Natural killer cell treated with Interleukin-12 subunit alpha and Interleukin-12 subunit beta and Interleukin-15 and Interleukin-18, amount 100 ng/mL, for 72 hours (primary cell): ENCODE results near the gene NUTF2. TPM values are rescaled to one million over a fixed set of nuclear protein-coding genes. Genes with fewer than 3 reads are reported as not detected.
"Not testable (repeated sequence)": the region's sequence is repeated elsewhere in the genome, so short reads cannot be mapped to it uniquely, and the experiment has no call there.

Experiments
- ATAC-seq, 2 donors: fragments of 150-1000 bp; cut with Tn5 transposase in 1 of 2; sonication (Bioruptor Pico), chemical (Tn5 transposase) in 1 of 2; 2 replicates each; pipeline ENCODE4 v1.10.0; 2021
- DNase-seq: peaks from one replicate; pipeline ENCODE4 v3.0.0; 2022; ENCODE audit warnings: low spot score
- H3K27ac Mint-ChIP-seq, 2 donors: 1 replicate in 1 of 2; 2 replicates in 1 of 2; pipeline ENCODE4 v1.8.0; 2022; ENCODE audit warnings: mixed read lengths in 2 of 2, mild to moderate bottlenecking in 1 of 2, moderate library complexity in 1 of 2
- H3K27me3 Mint-ChIP-seq, 2 donors: 1 replicate in 1 of 2; 2 replicates in 1 of 2; pipeline ENCODE4 v1.8.0; 2022; ENCODE audit warnings: mixed read lengths in 2 of 2
- H3K36me3 Mint-ChIP-seq: one replicate; pipeline ENCODE4 v1.8.0; 2022; ENCODE audit warnings: mixed read lengths
- H3K4me1 Mint-ChIP-seq, 2 donors: 1 replicate in 1 of 2; 2 replicates in 1 of 2; pipeline ENCODE4 v1.8.0; 2022; ENCODE audit warnings: low read depth in 2 of 2, mixed read lengths in 2 of 2, mild to moderate bottlenecking in 1 of 2
- H3K4me3 Mint-ChIP-seq: one replicate; pipeline ENCODE4 v1.8.0; 2022; ENCODE audit warnings: mixed read lengths
- H3K9me3 Mint-ChIP-seq: 2 replicates; pipeline ENCODE4 v1.8.0; 2022; ENCODE audit warnings: mixed read lengths
- total RNA-seq, 2 donors: library from RNA; stranded (reverse); gene quantifications; one replicate each; pipeline ENCODE4 v1.2.3, GENCODE V29; 2022

The NUTF2 gene
- total RNA-seq, 2 donors from 2014 or later: 114 to 124 TPM

DNA sequence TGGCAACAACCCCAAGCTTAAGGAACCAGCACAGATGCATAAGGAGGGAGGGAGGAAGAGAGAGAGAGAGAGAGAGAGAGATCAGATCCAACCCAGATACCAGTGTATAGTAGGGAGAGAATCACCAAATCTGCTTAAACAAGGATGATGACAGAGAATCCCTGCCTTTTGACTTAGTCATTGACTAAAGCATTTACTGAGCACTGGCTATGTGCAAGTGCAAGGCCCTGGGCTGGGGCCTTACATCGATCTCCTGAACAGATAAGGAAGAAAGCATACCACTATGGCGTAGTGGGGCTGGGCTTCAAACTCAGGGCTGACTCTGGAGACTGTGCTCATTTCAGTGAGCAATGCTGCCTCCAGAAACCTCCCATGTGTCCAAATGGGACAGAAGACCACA, 24.2 kb upstream of the NUTF2 start:
- H3K4me3 Mint-ChIP-seq: no peak overlapping the region
- no peak for ATAC-seq
- H3K27me3 Mint-ChIP-seq: no peaks in the 10 kb centered on the region
- no peaks in the 10 kb centered on the region for H3K4me1 Mint-ChIP-seq
- H3K36me3 Mint-ChIP-seq: no peaks in the 10 kb centered on the region
- no peak for DNase-seq
- no peaks in the 10 kb centered on the region for H3K9me3 Mint-ChIP-seq
- H3K27ac Mint-ChIP-seq: no peak overlapping the region

GRCh38 chr16:67825119-67825518, 21.6 kb upstream of the NUTF2 start:
- Mint-ChIP-seq H3K36me3 (no peaks in the 10 kb centered on the region), H3K27ac (no peak overlapping the region), H3K27me3 (no peaks in the 10 kb centered on the region), H3K4me1 (no peaks in the 10 kb centered on the region), H3K4me3 (no peak overlapping the region), H3K9me3 (no peaks in the 10 kb centered on the region)
- no peak for DNase-seq
- no peak for ATAC-seq

DNA sequence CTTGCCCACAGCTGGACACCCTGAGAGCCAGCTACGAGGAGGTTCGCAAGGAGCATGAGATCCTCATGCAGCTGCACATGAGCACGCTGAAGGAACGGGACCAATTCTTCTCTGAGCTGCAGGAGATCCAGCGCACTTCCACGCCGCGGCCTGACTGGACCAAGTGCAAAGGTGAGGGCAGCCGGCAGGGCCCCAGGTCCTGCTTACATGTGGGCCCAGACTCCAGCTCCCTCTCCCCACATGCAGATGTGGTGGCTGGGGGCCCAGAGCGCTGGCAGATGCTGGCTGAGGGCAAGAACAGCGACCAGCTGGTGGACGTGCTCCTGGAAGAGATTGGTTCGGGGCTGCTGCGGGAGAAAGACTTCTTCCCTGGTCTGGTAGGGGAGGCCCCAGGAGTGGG, 20.8 kb upstream of the NUTF2 start:
- Mint-ChIP-seq H3K27ac (no peak overlapping the region), H3K27me3 (no peaks in the 10 kb centered on the region)
- ATAC-seq: no peak

DNA sequence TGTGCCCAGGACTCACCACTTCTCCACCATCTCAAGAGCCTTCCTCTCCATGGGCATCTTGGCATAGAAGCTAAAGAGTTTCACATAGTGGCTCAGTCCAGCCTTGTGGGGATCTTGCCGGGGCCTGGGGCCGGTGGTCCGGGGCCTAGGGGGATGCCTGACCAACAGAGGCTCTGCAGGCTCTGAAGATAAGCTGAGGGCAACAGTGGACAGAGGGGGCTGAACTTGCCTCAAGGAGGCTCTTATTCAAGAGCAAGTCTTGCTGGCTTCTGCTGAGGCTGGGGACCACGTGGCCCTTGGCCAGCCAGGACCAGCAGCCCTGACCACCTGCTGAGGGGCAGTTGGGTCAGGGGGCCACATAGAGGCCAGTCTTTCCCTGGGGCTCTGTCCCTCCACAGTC, 18.1 kb upstream of the NUTF2 start:
- ATAC-seq: no peak
- no peak for DNase-seq
- Mint-ChIP-seq H3K27ac (no peak overlapping the region), H3K4me3 (no peak overlapping the region), H3K9me3 (no peaks in the 10 kb centered on the region), H3K27me3 (no peaks in the 10 kb centered on the region), H3K36me3 (no peaks in the 10 kb centered on the region), H3K4me1 (peaks cover 0 to 8% of the 10 kb centered on the region in 2 donors)

More for the DNA sequence above, 20.8 kb upstream of the NUTF2 start:
- Mint-ChIP-seq H3K9me3 (no peaks in the 10 kb centered on the region), H3K4me3 (no peak overlapping the region), H3K4me1 (no peaks in the 10 kb centered on the region), H3K36me3 (no peaks in the 10 kb centered on the region)
- no peak for DNase-seq

- Mint-ChIP-seq H3K9me3 (no peaks in the 10 kb centered on the region), H3K36me3 (no peaks in the 10 kb centered on the region), H3K4me3 (peak overlapping the region; percentile 88), H3K4me1 (peaks cover 0 to 12% of the 10 kb centered on the region in 2 donors), H3K27ac (peak overlapping the region; percentile 64 to 85), H3K27me3 (no peaks in the 10 kb centered on the region)
- DNase-seq (no peak), ATAC-seq (no peak)
Observed at GRCh38 chr16:67833030-67833414, 13.7 kb upstream of the NUTF2 start.

- H3K36me3 Mint-ChIP-seq: no peaks in the 10 kb centered on the region
- DNase-seq (peak; percentile 95), ATAC-seq (peak; percentile 99 to 100)
- peak overlapping the region; percentile 64 to 85 for H3K27ac Mint-ChIP-seq
- no peaks in the 10 kb centered on the region for H3K27me3 Mint-ChIP-seq
- H3K4me1 Mint-ChIP-seq: peaks cover 0 to 12% of the 10 kb centered on the region in 2 donors
- peak overlapping the region; percentile 88 for H3K4me3 Mint-ChIP-seq
- H3K9me3 Mint-ChIP-seq: no peaks in the 10 kb centered on the region
Observed at GRCh38 chr16:67833415-67834241, 13.1 kb upstream of the NUTF2 start.

DNA sequence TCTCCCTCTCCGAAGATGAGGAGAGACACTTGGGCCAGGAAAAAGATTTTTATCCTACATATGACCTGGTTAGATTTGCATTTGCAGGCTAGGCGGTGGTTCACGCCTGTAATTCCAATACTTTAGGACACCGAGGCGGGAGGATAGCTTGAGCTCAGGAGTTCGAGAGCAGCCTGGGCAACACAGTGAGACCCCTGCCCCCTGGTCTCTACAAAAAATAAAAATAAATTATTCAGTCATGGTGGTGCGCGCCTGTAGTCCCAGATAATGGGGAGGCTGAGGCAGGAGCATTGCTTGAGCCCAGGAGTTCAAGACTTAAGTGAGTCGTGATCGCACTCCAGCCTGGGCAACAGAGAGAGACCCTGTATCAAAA, 12.5 kb upstream of the NUTF2 start:
- H3K9me3 Mint-ChIP-seq: no peaks in the 10 kb centered on the region
- DNase-seq: no peak
- H3K27ac Mint-ChIP-seq: peak overlapping the region; percentile 64 to 85
- peaks cover 0 to 12% of the 10 kb centered on the region in 2 donors for H3K4me1 Mint-ChIP-seq
- H3K27me3 Mint-ChIP-seq: no peaks in the 10 kb centered on the region
- no peak for ATAC-seq
- H3K36me3 Mint-ChIP-seq: no peaks in the 10 kb centered on the region
- H3K4me3 Mint-ChIP-seq: peak overlapping the region; percentile 88

GRCh38 chr16:67837190-67837589, 9.5 kb upstream of the NUTF2 start:
- H3K27me3 Mint-ChIP-seq, H3K9me3 Mint-ChIP-seq, H3K4me3 Mint-ChIP-seq, H3K36me3 Mint-ChIP-seq, ATAC-seq, H3K27ac Mint-ChIP-seq, DNase-seq: not testable (repeated sequence)
- peaks cover 6 to 18% of the 10 kb centered on the region in 2 donors for H3K4me1 Mint-ChIP-seq

- DNase-seq (no peak), ATAC-seq (no peak)
- H3K36me3 Mint-ChIP-seq: no peaks in the 10 kb centered on the region
- H3K9me3 Mint-ChIP-seq: no peaks in the 10 kb centered on the region
- peaks cover 6 to 15% of the 10 kb centered on the region in 2 donors for H3K4me1 Mint-ChIP-seq
- H3K27me3 Mint-ChIP-seq: no peaks in the 10 kb centered on the region
- H3K4me3 Mint-ChIP-seq: no peak overlapping the region
- H3K27ac Mint-ChIP-seq: no peak overlapping the region
Observed at GRCh38 chr16:67837811-67838210, 8.9 kb upstream of the NUTF2 start.

DNA sequence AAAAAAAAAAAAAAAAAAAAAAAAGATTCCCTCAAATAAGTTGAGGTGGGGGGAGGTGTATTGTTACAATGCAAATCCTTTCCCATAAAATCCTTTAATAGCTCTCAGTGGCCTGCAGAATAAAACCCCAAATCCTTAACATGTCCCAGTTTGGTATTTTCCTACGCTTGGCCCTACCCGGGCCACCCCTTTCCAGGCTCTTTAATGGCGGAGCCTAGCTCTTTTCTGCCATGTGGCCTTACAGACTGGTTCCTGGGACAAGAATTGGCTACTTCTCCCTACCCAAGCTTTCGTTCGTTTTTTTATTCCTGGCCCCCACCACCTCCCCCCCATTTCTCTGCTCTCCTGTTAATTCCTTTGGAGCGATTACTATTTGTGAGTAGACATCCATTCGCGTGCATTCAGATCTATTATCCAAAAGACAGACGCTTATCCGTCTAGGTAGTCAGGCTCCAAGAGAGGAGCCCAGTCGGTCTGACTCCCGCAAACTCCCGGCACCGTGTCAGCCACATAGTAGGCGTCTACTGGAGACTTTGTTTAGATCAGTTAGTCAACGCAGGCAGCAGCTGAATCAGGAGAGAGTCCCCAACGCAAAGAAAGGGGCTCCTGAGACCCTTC, 5.4 kb upstream of the NUTF2 start:
- peak overlapping the region; percentile 86 to 90 for H3K27ac Mint-ChIP-seq
- no peaks in the 10 kb centered on the region for H3K36me3 Mint-ChIP-seq
- DNase-seq: no peak
- H3K4me1 Mint-ChIP-seq: peaks cover 27 to 31% of the 10 kb centered on the region in 2 donors
- peak overlapping the region; percentile 92 for H3K4me3 Mint-ChIP-seq
- no peak for ATAC-seq
- no peaks in the 10 kb centered on the region for H3K27me3 Mint-ChIP-seq
- no peaks in the 10 kb centered on the region for H3K9me3 Mint-ChIP-seq

DNA sequence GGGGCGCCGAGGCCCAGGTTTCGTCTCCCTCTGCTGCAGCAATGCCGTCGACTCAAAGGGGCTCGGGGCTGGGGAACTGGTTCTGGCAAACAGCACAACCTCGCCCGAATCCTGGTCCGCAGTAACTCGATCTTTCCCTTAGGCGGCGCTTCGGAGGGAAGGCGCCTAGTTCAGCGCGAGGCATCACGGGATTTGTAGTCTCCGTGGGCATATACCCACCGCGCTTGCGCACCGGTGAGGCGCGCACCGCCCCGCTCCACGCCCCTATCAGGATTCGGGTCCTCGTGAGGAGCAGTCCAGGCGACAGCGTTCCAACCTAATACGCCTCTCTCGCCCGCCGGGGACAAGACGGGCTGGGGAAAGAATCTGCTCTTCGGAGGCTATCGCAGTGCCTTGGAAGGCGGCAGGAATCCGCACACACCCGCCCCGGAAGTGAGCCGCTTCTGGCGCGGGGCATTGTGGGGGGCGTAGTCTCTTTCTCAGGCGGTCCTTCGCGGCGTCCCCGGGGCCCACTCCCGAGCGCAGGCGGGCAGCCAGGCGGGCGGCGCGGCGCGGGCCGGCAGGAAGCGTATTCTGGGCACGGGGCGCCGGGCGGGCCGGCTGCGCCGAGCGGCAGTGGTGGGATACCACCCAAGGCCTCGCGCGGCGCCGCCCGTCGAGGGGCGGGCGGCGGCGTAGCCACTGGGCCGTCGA, 4.8 kb upstream of the NUTF2 start, which contains the start of gene THAP11:
THAP11 (plus strand) TSS at position 505 of the 693 bp plus-strand sequence. CDS start 235 bp downstream, outside the sequence.
- peaks cover 27 to 31% of the 10 kb centered on the region in 2 donors for H3K4me1 Mint-ChIP-seq
- ATAC-seq: peak; percentile 74 to 82
- H3K9me3 Mint-ChIP-seq: no peaks in the 10 kb centered on the region
- peak within 1 kb of the TSS; percentile 86 to 90 for H3K27ac Mint-ChIP-seq
- peak within 1 kb of the TSS; percentile 92 for H3K4me3 Mint-ChIP-seq
- H3K36me3 Mint-ChIP-seq: no peaks in the 10 kb centered on the region
- peak; percentile 93 for DNase-seq
- H3K27me3 Mint-ChIP-seq: no peaks in the 10 kb centered on the region

GRCh38 chr16:67842509-67843342, 4.0 kb upstream of the NUTF2 start:
- H3K27ac Mint-ChIP-seq: peak overlapping the region; percentile 86 to 90
- H3K4me3 Mint-ChIP-seq: peak overlapping the region; percentile 92
- no peaks in the 10 kb centered on the region for H3K27me3 Mint-ChIP-seq
- no peaks in the 10 kb centered on the region for H3K9me3 Mint-ChIP-seq
- ATAC-seq: peak; percentile 29 to 34
- DNase-seq: peak; percentile 69
- H3K36me3 Mint-ChIP-seq: no peaks in the 10 kb centered on the region
- peaks cover 27 to 31% of the 10 kb centered on the region in 2 donors for H3K4me1 Mint-ChIP-seq

DNA sequence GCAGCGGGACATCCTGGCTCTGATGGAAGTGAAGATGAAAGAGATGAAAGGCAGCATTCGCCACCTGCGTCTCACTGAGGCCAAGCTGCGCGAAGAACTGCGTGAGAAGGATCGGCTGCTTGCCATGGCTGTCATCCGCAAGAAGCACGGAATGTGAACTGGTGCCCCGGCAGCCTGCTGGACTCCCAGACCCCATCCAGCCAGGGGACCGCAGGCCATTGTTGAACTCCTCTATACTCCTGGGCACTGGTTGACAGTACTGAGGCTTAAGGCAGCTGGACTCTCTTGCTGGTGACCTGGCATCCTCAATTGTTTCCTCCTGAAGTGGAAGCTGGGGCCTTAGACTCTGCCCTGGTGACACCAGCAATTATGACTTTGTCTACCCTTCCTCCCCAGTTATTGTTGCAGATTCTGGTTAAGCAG, 3.4 kb upstream of the NUTF2 start:
- no peaks in the 10 kb centered on the region for H3K27me3 Mint-ChIP-seq
- H3K4me1 Mint-ChIP-seq: peaks cover 27 to 31% of the 10 kb centered on the region in 2 donors
- no peaks in the 10 kb centered on the region for H3K9me3 Mint-ChIP-seq
- no peaks in the 10 kb centered on the region for H3K36me3 Mint-ChIP-seq
- ATAC-seq: no peak
- peak overlapping the region; percentile 86 to 90 for H3K27ac Mint-ChIP-seq
- peak overlapping the region; percentile 92 for H3K4me3 Mint-ChIP-seq
- no peak for DNase-seq
